GM12872 (cell line): ENCODE results near the gene NPHP4.

ENCODE experiments used
- CTCF ChIP-seq: IDR thresholded peaks from 3 replicates; pipeline ENCODE4 v1.5.1; 2011; ENCODE audit warnings: low read depth, mild to moderate bottlenecking, low read length, moderate library complexity; ENCODE audit not compliant: insufficient read depth

Gene NPHP4

GRCh38 chr1:5814046-5814619 is 178.1 kb downstream of the NPHP4 start:
- TF ChIP-seq CTCF, result no peak

DNA sequence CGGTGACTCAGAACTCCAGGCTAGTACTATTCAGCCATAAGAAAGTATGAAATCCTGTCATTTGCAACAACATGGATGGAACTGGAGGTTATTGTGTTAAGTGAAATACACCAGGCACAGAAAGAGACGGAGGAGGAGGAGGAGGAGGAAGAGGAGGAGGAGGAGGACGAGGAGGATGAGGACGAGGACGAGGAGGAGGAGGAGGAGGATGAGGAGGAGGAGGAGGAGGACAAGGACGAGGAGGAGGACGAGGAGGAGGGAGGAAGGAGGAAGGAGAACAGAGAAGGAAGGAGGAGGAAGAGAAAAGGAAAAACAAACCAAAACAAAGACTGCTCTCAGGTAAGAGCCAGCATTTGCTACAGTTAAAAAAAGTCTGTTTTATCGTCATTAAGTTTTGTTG is 178.7 kb downstream of the NPHP4 start:
- no peak for TF ChIP-seq CTCF
